Activated naive CD8-positive, alpha-beta T cell treated with anti-CD3 and anti-CD28 coated beads, Interleukin-2, amount 50 U/mL, for 24 hours (primary cell): ENCODE data around the gene FLT1.

Source experiments
- ATAC-seq: fragments of 150-1000 bp; cut with Tn5 transposase; one replicate; pipeline ENCODE4 v1.10.0; 2021
- DNase-seq: peaks from one replicate; pipeline ENCODE4 v3.0.0; 2021
- H3K27ac Mint-ChIP-seq: one replicate; pipeline ENCODE4 v1.8.0; 2021; ENCODE audit warnings: mild to moderate bottlenecking, mixed read lengths
- H3K27me3 Mint-ChIP-seq: one replicate; pipeline ENCODE4 v1.8.0; 2021; ENCODE audit warnings: mixed read lengths
- H3K36me3 Mint-ChIP-seq: one replicate; pipeline ENCODE4 v1.8.0; 2021; ENCODE audit warnings: low read depth, mixed read lengths
- H3K4me1 Mint-ChIP-seq: one replicate; pipeline ENCODE4 v1.8.0; 2021; ENCODE audit warnings: mixed read lengths
- H3K4me3 Mint-ChIP-seq: one replicate; pipeline ENCODE4 v1.8.0; 2021; ENCODE audit warnings: mild to moderate bottlenecking, moderate library complexity, mixed read lengths
- H3K9me3 Mint-ChIP-seq: one replicate; pipeline ENCODE4 v1.8.0; 2021; ENCODE audit warnings: mixed read lengths

FLT1 gene

GRCh38 chr13:28322256-28322905, 172.5 kb downstream of the FLT1 start:
- no peaks in the 10 kb centered on the region for H3K36me3 Mint-ChIP-seq
- H3K27ac Mint-ChIP-seq = no peak overlapping the region
- H3K4me1 Mint-ChIP-seq = peaks cover 4% of the 10 kb centered on the region
- no peak for DNase-seq
- H3K9me3 Mint-ChIP-seq = no peaks in the 10 kb centered on the region
- H3K4me3 Mint-ChIP-seq = no peak overlapping the region
- no peaks in the 10 kb centered on the region for H3K27me3 Mint-ChIP-seq
- no peak for ATAC-seq

DNA sequence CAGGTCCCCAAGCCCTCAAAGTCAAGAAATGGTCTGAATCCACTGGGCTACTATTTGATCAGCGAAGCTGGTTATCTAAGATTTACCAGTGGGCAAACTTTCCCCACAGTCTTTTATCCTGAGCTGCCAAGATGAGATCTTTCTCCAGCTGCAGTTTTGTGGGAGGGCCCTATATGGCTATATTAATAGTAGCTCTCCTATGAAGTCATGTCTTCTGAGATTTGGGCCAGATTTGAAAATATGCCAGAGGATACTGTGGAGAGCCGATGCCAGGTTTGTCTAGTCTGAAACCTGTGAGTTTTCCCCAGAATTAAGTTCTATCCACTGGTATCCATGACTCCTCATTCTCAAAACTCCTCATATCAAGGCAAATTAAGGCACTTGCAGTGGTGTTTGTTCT, 173.2 kb downstream of the FLT1 start:
- no peaks in the 10 kb centered on the region for H3K27me3 Mint-ChIP-seq
- H3K4me1 Mint-ChIP-seq = peaks cover 4% of the 10 kb centered on the region
- no peaks in the 10 kb centered on the region for H3K9me3 Mint-ChIP-seq
- no peak overlapping the region for H3K27ac Mint-ChIP-seq
- DNase-seq = no peak
- H3K4me3 Mint-ChIP-seq = no peak overlapping the region
- no peak for ATAC-seq
- H3K36me3 Mint-ChIP-seq = no peaks in the 10 kb centered on the region

GRCh38 chr13:28320884-28321574, 173.9 kb downstream of the FLT1 start:
- DNase-seq (no peak), ATAC-seq (no peak)
- Mint-ChIP-seq H3K4me1 (peaks cover 4% of the 10 kb centered on the region), H3K9me3 (no peaks in the 10 kb centered on the region), H3K27ac (no peak overlapping the region), H3K36me3 (no peaks in the 10 kb centered on the region), H3K4me3 (no peak overlapping the region), H3K27me3 (no peaks in the 10 kb centered on the region)

DNA sequence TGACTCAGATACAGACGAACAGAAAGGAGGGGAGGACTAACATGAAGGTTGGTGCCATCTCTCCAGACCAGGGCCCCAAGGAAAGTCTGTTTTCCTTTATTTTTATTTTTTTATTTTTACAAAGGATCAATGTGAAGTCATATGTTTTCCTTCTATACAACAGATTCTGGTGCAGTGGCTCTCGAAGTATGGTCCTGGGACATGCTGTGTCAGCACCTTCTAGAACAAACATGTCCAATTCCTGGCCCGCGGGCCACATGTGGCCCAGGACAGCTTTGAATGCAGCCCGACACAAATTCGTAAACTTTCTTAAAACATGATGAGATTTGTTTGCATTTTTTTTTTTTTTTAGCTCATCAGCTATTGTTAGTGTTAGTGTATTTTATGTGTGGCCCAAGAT, 174.7 kb downstream of the FLT1 start:
- DNase-seq = no peak
- no peaks in the 10 kb centered on the region for H3K36me3 Mint-ChIP-seq
- no peak overlapping the region for H3K27ac Mint-ChIP-seq
- no peak for ATAC-seq
- H3K9me3 Mint-ChIP-seq = no peaks in the 10 kb centered on the region
- H3K4me1 Mint-ChIP-seq = peaks cover 4% of the 10 kb centered on the region
- H3K27me3 Mint-ChIP-seq = no peaks in the 10 kb centered on the region
- H3K4me3 Mint-ChIP-seq = no peak overlapping the region

GRCh38 chr13:28319528-28319927, 175.4 kb downstream of the FLT1 start:
- Mint-ChIP-seq H3K4me1 (peaks cover 4% of the 10 kb centered on the region), H3K9me3 (no peaks in the 10 kb centered on the region), H3K27ac (no peak overlapping the region), H3K36me3 (no peaks in the 10 kb centered on the region), H3K27me3 (no peaks in the 10 kb centered on the region), H3K4me3 (no peak overlapping the region)
- ATAC-seq (no peak), DNase-seq (no peak)

DNA sequence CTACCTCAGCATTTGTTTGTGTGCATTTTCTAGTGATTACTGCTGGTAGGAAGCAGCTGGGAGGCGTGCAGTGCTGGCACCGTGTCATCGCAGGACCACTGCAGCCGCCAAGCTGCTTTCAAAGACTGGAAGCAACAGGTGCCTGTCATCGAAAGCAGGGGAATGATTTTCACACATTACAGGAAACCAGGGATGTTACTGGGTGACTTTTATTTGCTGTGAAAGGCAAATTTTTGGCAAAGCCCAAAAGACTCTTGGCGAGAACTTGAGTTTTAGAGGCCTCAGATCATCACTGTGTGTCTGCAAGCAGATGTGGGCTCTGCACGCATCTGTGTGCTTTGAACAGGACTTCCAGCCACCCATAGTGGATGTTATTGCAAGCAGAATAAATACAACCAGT, 176.4 kb downstream of the FLT1 start:
- Mint-ChIP-seq H3K27ac (no peak overlapping the region), H3K4me3 (no peak overlapping the region), H3K4me1 (no peaks in the 10 kb centered on the region), H3K9me3 (no peaks in the 10 kb centered on the region), H3K36me3 (no peaks in the 10 kb centered on the region), H3K27me3 (no peaks in the 10 kb centered on the region)
- ATAC-seq (no peak), DNase-seq (no peak)

- Mint-ChIP-seq H3K36me3 (no peaks in the 10 kb centered on the region), H3K4me3 (no peak overlapping the region), H3K4me1 (no peaks in the 10 kb centered on the region), H3K27ac (no peak overlapping the region), H3K27me3 (no peaks in the 10 kb centered on the region), H3K9me3 (no peaks in the 10 kb centered on the region)
- ATAC-seq = no peak
- DNase-seq = no peak
Observed at GRCh38 chr13:28316836-28317235, 178.1 kb downstream of the FLT1 start.

DNA sequence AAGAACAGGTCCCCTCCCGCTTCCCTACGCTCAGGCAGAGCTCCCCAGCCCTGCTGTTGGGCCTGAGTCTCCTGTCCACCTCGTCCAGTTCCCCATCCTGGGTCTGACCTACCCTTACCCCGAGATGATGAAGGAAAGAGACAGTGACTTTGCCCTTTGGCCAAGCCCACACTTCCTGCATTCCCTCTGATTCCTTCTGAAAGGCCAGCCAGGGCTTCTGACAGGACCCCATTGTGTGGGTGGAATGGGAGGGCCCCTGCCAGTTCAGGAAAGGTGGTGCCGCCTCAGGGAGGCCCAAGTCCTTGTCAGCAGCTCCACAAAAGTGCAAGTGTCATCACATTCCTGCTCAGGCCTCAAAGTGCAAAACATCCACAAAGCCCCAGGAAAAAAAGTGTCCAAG, 178.8 kb downstream of the FLT1 start:
- H3K9me3 Mint-ChIP-seq = no peaks in the 10 kb centered on the region
- no peak overlapping the region for H3K4me3 Mint-ChIP-seq
- H3K36me3 Mint-ChIP-seq = no peaks in the 10 kb centered on the region
- no peaks in the 10 kb centered on the region for H3K27me3 Mint-ChIP-seq
- no peak overlapping the region for H3K27ac Mint-ChIP-seq
- DNase-seq (no peak), ATAC-seq (no peak)
- no peaks in the 10 kb centered on the region for H3K4me1 Mint-ChIP-seq

GRCh38 chr13:28314879-28315278, 180.0 kb downstream of the FLT1 start:
- Mint-ChIP-seq H3K4me1 (no peaks in the 10 kb centered on the region), H3K27me3 (no peaks in the 10 kb centered on the region), H3K9me3 (no peaks in the 10 kb centered on the region), H3K4me3 (no peak overlapping the region), H3K27ac (no peak overlapping the region), H3K36me3 (no peaks in the 10 kb centered on the region)
- DNase-seq = no peak
- ATAC-seq = no peak

DNA sequence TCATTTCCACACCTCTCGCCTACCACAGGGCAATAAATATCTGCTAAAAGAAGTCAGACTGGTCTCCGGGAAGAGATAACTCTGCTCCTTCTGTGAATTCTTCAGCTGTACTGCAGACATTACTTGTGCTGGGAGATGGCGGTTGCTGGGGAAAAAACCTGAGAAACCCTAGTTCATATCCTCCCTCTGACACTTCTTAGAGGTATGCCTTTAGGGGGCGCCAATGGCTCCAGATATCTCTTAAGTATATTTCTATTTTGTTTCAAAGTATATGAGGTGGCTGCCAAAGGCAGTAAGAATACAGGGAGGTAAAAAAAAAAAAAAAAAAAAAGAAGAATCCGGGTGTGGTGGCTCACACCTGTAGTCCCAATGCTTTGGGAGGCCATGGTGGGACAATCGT, 181.3 kb downstream of the FLT1 start:
- Mint-ChIP-seq H3K4me3 (no peak overlapping the region), H3K4me1 (no peaks in the 10 kb centered on the region), H3K36me3 (no peaks in the 10 kb centered on the region), H3K27ac (no peak overlapping the region), H3K9me3 (no peaks in the 10 kb centered on the region), H3K27me3 (no peaks in the 10 kb centered on the region)
- peak; percentile 5 for DNase-seq
- ATAC-seq = no peak

- no peak for DNase-seq
- no peak for ATAC-seq
- Mint-ChIP-seq H3K36me3 (no peaks in the 10 kb centered on the region), H3K4me3 (no peak overlapping the region), H3K27me3 (no peaks in the 10 kb centered on the region), H3K4me1 (peaks cover 12% of the 10 kb centered on the region), H3K27ac (no peak overlapping the region), H3K9me3 (no peaks in the 10 kb centered on the region)
Observed at GRCh38 chr13:28306325-28306724, 188.6 kb downstream of the FLT1 start.

DNA sequence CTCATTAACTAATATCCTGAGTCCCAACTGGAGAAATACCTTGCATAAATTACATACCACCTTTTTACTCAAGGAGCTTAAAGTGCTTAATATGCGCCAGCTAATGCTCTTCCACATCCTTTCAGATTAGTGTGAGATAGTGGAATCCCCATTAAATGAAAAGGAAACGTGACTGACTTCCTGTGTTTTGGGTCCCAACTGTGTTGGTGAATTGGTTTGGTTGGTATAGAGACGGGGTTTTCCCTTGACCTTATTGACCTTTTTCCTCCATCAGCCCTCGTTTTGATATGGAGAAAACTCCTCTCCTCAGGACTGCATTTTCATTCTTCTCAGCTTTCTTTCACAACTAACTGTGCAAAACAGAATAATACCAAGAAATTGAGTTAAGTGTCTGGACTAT, 193.1 kb downstream of the FLT1 start:
- Mint-ChIP-seq H3K27me3 (no peaks in the 10 kb centered on the region), H3K9me3 (no peaks in the 10 kb centered on the region), H3K4me1 (peaks cover 16% of the 10 kb centered on the region), H3K27ac (no peak overlapping the region), H3K4me3 (no peak overlapping the region), H3K36me3 (no peaks in the 10 kb centered on the region)
- ATAC-seq = peak; percentile 46
- no peak for DNase-seq

GRCh38 chr13:28299916-28300315, 195.0 kb downstream of the FLT1 start:
- ATAC-seq = no peak
- Mint-ChIP-seq H3K36me3 (peaks cover 6% of the 10 kb centered on the region), H3K9me3 (no peaks in the 10 kb centered on the region), H3K27ac (no peak overlapping the region), H3K27me3 (no peaks in the 10 kb centered on the region), H3K4me1 (peaks cover 16% of the 10 kb centered on the region), H3K4me3 (no peak overlapping the region)
- no peak for DNase-seq

GRCh38 chr13:28297341-28297740, 197.6 kb downstream of the FLT1 start:
- DNase-seq (no peak), ATAC-seq (no peak)
- no peak overlapping the region for H3K4me3 Mint-ChIP-seq
- H3K27ac Mint-ChIP-seq = no peak overlapping the region
- H3K4me1 Mint-ChIP-seq = peaks cover 13% of the 10 kb centered on the region
- H3K36me3 Mint-ChIP-seq = peaks cover 26% of the 10 kb centered on the region
- no peaks in the 10 kb centered on the region for H3K9me3 Mint-ChIP-seq
- H3K27me3 Mint-ChIP-seq = no peaks in the 10 kb centered on the region

- Mint-ChIP-seq H3K27ac (peak overlapping the region; percentile 25), H3K4me1 (peaks cover 3% of the 10 kb centered on the region), H3K27me3 (no peaks in the 10 kb centered on the region), H3K4me3 (no peak overlapping the region), H3K9me3 (no peaks in the 10 kb centered on the region), H3K36me3 (peaks cover 42% of the 10 kb centered on the region)
- DNase-seq (no peak), ATAC-seq (no peak)
Observed at GRCh38 chr13:28286263-28286662, 208.7 kb downstream of the FLT1 start.
